ENCODE results near the gene RBM47.
"Not testable (repeated sequence)": the region's sequence is repeated elsewhere in the genome, so short reads cannot be mapped to it uniquely, and the experiment has no call there.

Gene RBM47

GRCh38 chr4:40536032-40536431, 93.6 kb downstream of the RBM47 start:
- no peak for DNase-seq

GRCh38 chr4:40531636-40532023, 98.0 kb downstream of the RBM47 start:
- no peak for DNase-seq

- no peak for DNase-seq
Observed at GRCh38 chr4:40530961-40531635, 98.6 kb downstream of the RBM47 start.

GRCh38 chr4:40526741-40527140, 102.9 kb downstream of the RBM47 start:
- DNase-seq: no peak

- peak in 1 of 51 donors; percentile 0 for DNase-seq
Observed at GRCh38 chr4:40525752-40526598, 103.7 kb downstream of the RBM47 start.

- DNase-seq: no peak
Observed at GRCh38 chr4:40524366-40525041, 105.2 kb downstream of the RBM47 start.

GRCh38 chr4:40523581-40523980, 106.1 kb downstream of the RBM47 start:
- DNase-seq: no peak

GRCh38 chr4:40521957-40522356, 107.7 kb downstream of the RBM47 start:
- DNase-seq: no peak

- no peak for DNase-seq
Observed at GRCh38 chr4:40520533-40520932, 109.1 kb downstream of the RBM47 start.

- DNase-seq: not testable (repeated sequence)
Observed at GRCh38 chr4:40517081-40517480, 112.6 kb downstream of the RBM47 start.

GRCh38 chr4:40516651-40517050, 113.0 kb downstream of the RBM47 start:
- no peak for DNase-seq

GRCh38 chr4:40515398-40516293, 114.0 kb downstream of the RBM47 start:
- no peak for DNase-seq

- no peak for DNase-seq
Observed at GRCh38 chr4:40515037-40515397, 114.6 kb downstream of the RBM47 start.

- no peak for DNase-seq
Observed at GRCh38 chr4:40514497-40514951, 115.1 kb downstream of the RBM47 start.

- no peak for DNase-seq
Observed at GRCh38 chr4:40511036-40511614, 118.5 kb downstream of the RBM47 start.

GRCh38 chr4:40507977-40508376, 121.7 kb downstream of the RBM47 start:
- no peak for DNase-seq

GRCh38 chr4:40506492-40506891, 123.2 kb downstream of the RBM47 start:
- DNase-seq: no peak

- DNase-seq: no peak
Observed at GRCh38 chr4:40506066-40506465, 123.6 kb downstream of the RBM47 start.

GRCh38 chr4:40502934-40503333, 126.7 kb downstream of the RBM47 start:
- DNase-seq: no peak

GRCh38 chr4:40502220-40502619, 127.4 kb downstream of the RBM47 start:
- DNase-seq: no peak

- no peak for DNase-seq
Observed at GRCh38 chr4:40500781-40501180, 128.9 kb downstream of the RBM47 start.

Data from hypothalamus (tissue), 51 donors.